Measurements from ENCODE around the gene HTT.

Gene HTT

GRCh38 chr4:3239998-3240920, 165.8 kb downstream of the HTT start:
- DNase-seq: no peak

- no peak for DNase-seq
These were observed 166.5 kb downstream of the HTT start for GRCh38 chr4:3240936-3241522.

- DNase-seq: no peak
These were observed 167.5 kb downstream of the HTT start for GRCh38 chr4:3241898-3242524.

GRCh38 chr4:3243136-3243780, 168.8 kb downstream of the HTT start:
- no peak for DNase-seq

- no peak for DNase-seq
These were observed 169.5 kb downstream of the HTT start for GRCh38 chr4:3244002-3244401.

GRCh38 chr4:3244747-3245146, 170.3 kb downstream of the HTT start:
- no peak for DNase-seq

- no peak for DNase-seq
These were observed 171.2 kb downstream of the HTT start for GRCh38 chr4:3245676-3246075.

GRCh38 chr4:3246458-3247398, 172.2 kb downstream of the HTT start:
- peak; percentile 7 for DNase-seq

- no peak for DNase-seq
These were observed 173.1 kb downstream of the HTT start for GRCh38 chr4:3247399-3248177.

- DNase-seq: no peak
These were observed 173.6 kb downstream of the HTT start for GRCh38 chr4:3248178-3248480.

- DNase-seq: no peak
These were observed 174.6 kb downstream of the HTT start, which contains the start of gene MSANTD1 for GRCh38 chr4:3248811-3249661. TSS of gene MSANTD1 (plus strand) at chr4:3249159. CDS start at chr4:3249223, 64 bp downstream.

GRCh38 chr4:3249711-3250437, 175.4 kb downstream of the HTT start:
- DNase-seq: no peak

- no peak for DNase-seq
These were observed 176.0 kb downstream of the HTT start for GRCh38 chr4:3250438-3250955.

- DNase-seq: no peak
These were observed 176.6 kb downstream of the HTT start for GRCh38 chr4:3250956-3251690.

- DNase-seq: no peak
These were observed 177.4 kb downstream of the HTT start for GRCh38 chr4:3251691-3252479.

GRCh38 chr4:3252480-3252828, 178.0 kb downstream of the HTT start:
- DNase-seq: no peak

GRCh38 chr4:3252831-3253641, 178.6 kb downstream of the HTT start:
- DNase-seq: no peak
